Measurements from ENCODE around the gene COQ8B.
"Not testable (repeated sequence)": the region's sequence is repeated elsewhere in the genome, so short reads cannot be mapped to it uniquely, and the experiment has no call there.

Gene COQ8B

GRCh38 chr19:40672573-40673299, 44.0 kb downstream of the COQ8B start:
- no peak for DNase-seq (ENCODE audit: extremely low read depth in 1 of 2, low read depth in 1 of 2)

- no peak for DNase-seq (ENCODE audit: extremely low read depth in 1 of 2, low read depth in 1 of 2)
These were observed 44.6 kb downstream of the COQ8B start for GRCh38 chr19:40672038-40672437.

GRCh38 chr19:40671404-40671803, 45.3 kb downstream of the COQ8B start:
- DNase-seq (ENCODE audit: extremely low read depth in 1 of 2, low read depth in 1 of 2), result no peak

- no peak for DNase-seq (ENCODE audit: extremely low read depth in 1 of 2, low read depth in 1 of 2)
These were observed 47.6 kb downstream of the COQ8B start for GRCh38 chr19:40668991-40669614.

GRCh38 chr19:40667602-40668001, 49.1 kb downstream of the COQ8B start:
- no peak for DNase-seq (ENCODE audit: extremely low read depth in 1 of 2, low read depth in 1 of 2)

GRCh38 chr19:40666803-40667438, 49.8 kb downstream of the COQ8B start:
- DNase-seq (ENCODE audit: extremely low read depth in 1 of 2, low read depth in 1 of 2), result no peak

GRCh38 chr19:40663695-40664692, 52.7 kb downstream of the COQ8B start:
- DNase-seq (ENCODE audit: extremely low read depth in 1 of 2, low read depth in 1 of 2), result peak in 1 of 2 donors; percentile 11

- DNase-seq (ENCODE audit: extremely low read depth in 1 of 2, low read depth in 1 of 2), result peak; percentile 81 to 82
These were observed 53.6 kb downstream of the COQ8B start for GRCh38 chr19:40662925-40663694.

- no peak for DNase-seq (ENCODE audit: extremely low read depth in 1 of 2, low read depth in 1 of 2)
These were observed 55.1 kb downstream of the COQ8B start for GRCh38 chr19:40661616-40662015.

- DNase-seq (ENCODE audit: extremely low read depth in 1 of 2, low read depth in 1 of 2), result no peak
These were observed 57.1 kb downstream of the COQ8B start for GRCh38 chr19:40659566-40659965.

GRCh38 chr19:40659116-40659515, 57.6 kb downstream of the COQ8B start:
- DNase-seq (ENCODE audit: extremely low read depth in 1 of 2, low read depth in 1 of 2), result no peak

- DNase-seq (ENCODE audit: extremely low read depth in 1 of 2, low read depth in 1 of 2), result no peak
These were observed 58.7 kb downstream of the COQ8B start for GRCh38 chr19:40658031-40658430.

GRCh38 chr19:40655684-40656083, 61.0 kb downstream of the COQ8B start:
- not testable (repeated sequence) for DNase-seq (ENCODE audit: extremely low read depth in 1 of 2, low read depth in 1 of 2)

- not testable (repeated sequence) for DNase-seq (ENCODE audit: extremely low read depth in 1 of 2, low read depth in 1 of 2)
These were observed 64.4 kb downstream of the COQ8B start for GRCh38 chr19:40652303-40652702.

- DNase-seq (ENCODE audit: extremely low read depth in 1 of 2, low read depth in 1 of 2), result no peak
These were observed 65.9 kb downstream of the COQ8B start for GRCh38 chr19:40650749-40651305.

GRCh38 chr19:40649903-40650675, 66.6 kb downstream of the COQ8B start:
- DNase-seq (ENCODE audit: extremely low read depth in 1 of 2, low read depth in 1 of 2), result not testable (repeated sequence)

GRCh38 chr19:40646743-40647254, 69.9 kb downstream of the COQ8B start:
- DNase-seq (ENCODE audit: extremely low read depth in 1 of 2, low read depth in 1 of 2), result no peak

GRCh38 chr19:40642757-40643305, 73.9 kb downstream of the COQ8B start:
- no peak for DNase-seq (ENCODE audit: extremely low read depth in 1 of 2, low read depth in 1 of 2)

Data from stimulated activated CD8-positive, alpha-beta memory T cell treated with anti-CD3 and anti-CD28 coated beads, Interleukin-7, amount 100 ng/mL, for 48 hours (primary cell).